ENCODE results near the gene AWAT2.

GRCh38 chrX:70026851-70027200, 22.9 kb downstream of the AWAT2 start:
- TF ChIP-seq CTCF (IDR thresholded peaks at IDR 0.05) (no peak), POLR2A (IDR thresholded peaks at IDR 0.05) (no peak)
